GM18861 (cell line): Measurements from ENCODE around the gene GPR183.

Experiments used
- ATAC-seq: cut with Tn5 transposase; IDR thresholded peaks from one replicate; pipeline ENCODE4 v1.9.1; 2021; ENCODE audit not compliant: unreplicated experiment

The GPR183 gene

DNA sequence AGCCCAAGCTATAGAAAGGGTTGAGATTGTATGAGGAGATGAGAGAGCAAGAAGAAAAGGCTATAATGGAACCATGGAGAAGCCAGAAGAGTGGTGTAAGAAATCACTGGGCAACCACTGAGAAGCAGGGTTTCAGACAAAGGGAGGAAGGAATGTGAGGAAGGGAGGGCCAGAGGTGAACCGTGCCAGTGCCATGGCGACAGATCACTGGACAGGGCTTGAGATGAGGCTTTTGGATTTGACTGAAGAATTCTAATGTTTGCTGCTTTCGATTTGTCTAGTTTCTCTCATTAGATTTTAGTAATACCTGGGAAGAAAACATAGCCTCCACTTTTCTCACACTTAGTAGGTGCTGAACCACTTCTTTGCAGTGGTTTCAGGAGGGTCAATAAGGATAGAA is 6.3 kb upstream of the GPR183 start:
- no peak for ATAC-seq

DNA sequence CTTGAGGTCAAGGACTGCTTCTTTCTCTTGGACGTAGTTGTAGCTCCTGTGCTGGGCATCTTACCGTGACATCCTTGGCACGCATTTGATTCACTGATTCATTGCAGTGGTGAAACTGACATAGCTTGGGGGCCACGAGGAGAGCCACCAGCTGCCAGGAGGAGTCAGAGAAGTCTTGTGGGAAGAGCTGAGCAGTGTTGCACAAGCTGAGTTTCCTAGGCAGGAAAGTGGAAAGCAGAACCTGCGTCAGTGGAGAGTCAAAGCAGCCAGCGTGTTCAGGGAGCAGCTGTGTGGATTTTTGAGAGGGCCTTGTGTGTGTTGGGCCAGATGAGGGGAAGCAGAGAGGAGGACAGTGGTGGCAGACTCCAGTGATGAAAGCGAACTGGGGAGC is 5.3 kb upstream of the GPR183 start:
- ATAC-seq = no peak

- no peak for ATAC-seq
Measured at GRCh38 chr13:99311748-99312492, 4.7 kb upstream of the GPR183 start.

DNA sequence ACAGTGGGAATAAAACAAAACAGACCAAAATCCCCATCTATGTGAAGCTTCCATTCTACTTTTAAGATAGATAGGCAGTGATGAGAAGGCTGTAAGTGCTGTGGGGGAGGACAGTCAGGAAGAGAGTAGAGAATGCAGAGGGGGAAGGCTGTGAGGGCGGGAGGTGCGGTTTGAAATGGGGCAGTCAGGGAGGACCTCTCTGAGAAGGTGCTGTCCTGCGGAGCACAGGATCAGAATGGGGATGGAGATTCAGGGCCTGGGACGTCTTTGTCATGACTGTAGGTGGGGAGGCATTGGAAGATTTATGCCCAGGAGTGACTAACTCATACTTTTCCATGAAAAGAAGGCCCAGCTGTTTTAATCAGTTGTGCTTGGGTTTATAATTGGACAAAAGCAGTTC is 3.9 kb upstream of the GPR183 start:
- no peak for ATAC-seq

- ATAC-seq = peak; percentile 31
Measured at GRCh38 chr13:99310382-99311031, 3.3 kb upstream of the GPR183 start.

- ATAC-seq = no peak
Measured at GRCh38 chr13:99308471-99309087, 1.4 kb upstream of the GPR183 start.

DNA sequence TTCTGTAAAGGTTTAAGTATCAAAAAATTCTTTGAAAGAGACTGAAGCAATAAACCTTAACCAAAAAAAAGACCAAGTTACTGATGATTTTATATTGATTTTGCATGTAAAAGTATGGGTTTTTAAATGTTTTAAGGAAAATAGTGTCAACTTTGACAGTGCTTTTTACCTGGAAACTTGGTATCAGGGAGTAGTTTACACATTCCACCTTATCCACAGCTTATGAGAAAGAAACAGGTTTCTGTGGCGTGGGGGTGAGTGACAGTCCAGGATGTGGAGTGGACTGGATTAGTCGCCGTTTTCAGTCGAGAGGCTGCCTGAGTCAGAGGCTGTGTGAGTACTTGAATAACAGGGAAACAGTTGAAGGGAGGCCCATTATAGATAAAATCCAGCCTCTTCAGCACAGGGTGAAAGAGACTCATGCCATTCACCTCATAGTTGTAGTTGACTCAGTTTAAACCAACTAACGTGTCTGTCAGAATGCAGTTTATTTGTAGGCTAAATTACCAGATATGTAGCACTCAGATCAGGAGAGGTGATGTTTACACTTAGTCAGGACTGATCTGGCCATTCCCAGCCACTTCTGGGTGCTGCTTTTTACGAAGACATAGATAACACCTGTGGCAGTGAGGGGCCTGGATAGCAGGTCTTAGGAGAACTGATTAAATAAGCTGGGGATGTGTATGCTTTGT is 595 bp upstream of the GPR183 start:
- ATAC-seq = no peak

GRCh38 chr13:99305566-99305965 is 1.6 kb downstream of the GPR183 start:
- no peak for ATAC-seq

DNA sequence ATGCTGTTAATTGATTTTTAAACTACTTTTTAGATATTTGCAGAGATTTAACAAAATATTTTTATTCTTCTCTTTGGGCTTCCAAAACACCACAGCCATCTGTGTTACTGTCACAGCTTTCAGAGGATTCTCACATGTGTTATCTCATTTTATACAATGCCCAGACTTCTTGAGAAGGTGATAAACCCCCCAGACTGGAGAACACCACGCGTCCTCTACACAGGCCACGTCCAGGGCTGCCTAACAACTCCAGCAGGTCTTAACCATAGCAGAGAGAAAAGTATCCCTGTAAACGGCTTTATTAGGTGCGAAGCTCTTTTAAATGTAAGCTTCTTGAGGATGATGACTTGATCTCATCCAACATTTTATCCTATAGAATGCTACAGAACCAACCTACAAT is 2.0 kb downstream of the GPR183 start:
- ATAC-seq = no peak

GRCh38 chr13:99304541-99304940 is 2.7 kb downstream of the GPR183 start:
- no peak for ATAC-seq

DNA sequence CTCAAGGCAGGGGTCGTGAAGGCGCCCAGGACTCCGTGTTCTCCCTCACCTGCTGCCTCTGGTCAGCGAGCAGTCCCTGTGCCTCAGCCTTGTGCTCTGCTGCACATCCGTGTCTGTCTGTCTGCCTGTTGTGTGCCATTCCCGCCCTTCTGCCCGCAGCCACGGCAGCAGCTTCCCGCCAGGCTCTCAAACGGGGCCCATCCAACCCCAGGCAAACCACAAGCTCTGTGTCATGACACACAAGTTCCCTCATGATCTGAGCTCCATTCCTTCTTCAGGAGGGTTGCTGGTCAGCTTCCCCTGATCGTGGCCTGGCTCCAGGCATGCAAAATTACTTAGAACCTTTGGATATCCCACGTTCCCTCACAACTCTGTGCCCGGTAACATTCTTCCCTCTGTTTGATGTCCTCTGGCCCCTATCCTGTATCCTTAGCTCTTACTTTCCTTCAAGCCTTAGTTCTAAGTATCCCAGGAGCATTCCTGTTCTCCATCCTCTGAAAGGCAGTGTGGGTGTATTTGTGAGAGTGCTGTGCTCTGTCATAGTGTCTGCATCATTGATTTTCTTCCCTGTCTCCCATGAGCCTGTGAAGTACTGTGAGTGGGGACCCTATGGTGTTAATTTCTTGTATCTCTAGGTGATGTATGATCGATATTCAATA is 3.2 kb downstream of the GPR183 start:
- no peak for ATAC-seq

GRCh38 chr13:99302637-99303505 is 4.3 kb downstream of the GPR183 start:
- ATAC-seq = no peak

DNA sequence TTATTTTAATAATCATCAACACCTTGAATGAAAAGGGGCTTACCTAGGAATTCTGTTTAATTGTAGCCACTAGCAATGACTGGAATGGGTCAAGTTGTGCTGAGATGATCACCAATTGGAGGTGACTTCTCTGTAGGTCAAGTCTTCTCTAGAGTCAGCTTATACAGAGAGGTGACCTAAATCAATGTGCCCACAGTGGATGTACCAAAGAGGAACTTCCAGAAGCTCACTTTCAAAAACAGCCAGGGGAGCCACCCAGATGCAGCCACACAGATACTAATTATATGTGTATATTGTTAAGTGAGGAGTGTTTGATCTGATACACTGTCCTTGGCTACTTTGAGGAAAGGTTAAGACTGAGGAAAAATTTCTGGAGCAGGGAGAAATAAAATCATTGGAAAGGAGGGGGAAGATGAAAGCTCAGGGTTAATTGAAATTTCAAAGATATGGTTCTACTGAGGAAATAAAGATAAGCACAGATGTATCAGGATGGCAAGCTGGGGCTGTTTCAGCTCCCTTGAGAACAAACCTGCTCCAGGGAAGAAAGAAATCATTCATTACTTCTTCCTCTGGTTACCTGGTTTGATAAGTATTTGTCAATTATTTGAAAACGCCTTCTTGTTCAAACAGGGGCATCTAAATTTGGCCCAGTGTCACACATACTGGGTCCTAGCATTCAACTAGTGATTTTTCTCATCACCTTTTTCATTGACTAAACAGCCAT is 5.1 kb downstream of the GPR183 start:
- no peak for ATAC-seq

DNA sequence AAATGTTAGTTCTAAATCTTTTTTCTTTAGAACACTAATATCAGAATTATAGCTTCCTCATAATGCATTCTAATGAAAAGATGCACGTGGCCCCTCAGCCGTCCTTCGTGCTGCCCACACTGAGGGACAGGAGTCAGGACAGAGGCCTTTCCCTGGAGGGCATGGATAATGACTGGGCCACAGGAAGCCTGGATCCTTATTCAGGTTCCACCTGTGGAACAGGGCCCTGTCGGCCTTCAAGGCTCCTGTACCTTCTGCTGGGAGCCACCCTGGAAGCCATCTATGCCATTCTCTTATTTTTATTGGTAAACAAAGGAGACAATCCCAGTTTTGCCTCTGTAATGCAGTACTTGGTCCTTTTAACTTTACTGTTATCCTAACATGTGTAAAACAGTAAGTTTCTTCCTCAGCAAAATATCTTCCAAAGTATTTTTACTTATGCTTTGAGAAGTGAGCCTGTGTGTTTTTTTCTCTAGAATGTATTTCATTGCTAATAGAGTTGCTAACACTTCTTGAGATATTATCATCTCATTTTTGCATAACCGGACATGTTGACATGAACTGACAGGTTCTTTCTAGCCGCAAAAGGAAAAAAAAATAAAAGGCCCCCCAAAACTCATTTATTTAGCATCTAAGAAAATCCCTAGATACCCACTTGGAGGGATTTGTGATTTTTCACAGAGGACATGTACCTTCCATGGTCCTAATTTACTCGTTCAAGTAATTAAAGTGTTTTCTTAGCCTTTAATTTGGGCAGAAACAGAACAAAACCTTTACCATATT is 6.0 kb downstream of the GPR183 start:
- ATAC-seq = no peak

GRCh38 chr13:99299920-99300341 is 7.3 kb downstream of the GPR183 start:
- ATAC-seq = no peak

GRCh38 chr13:99299256-99299919 is 7.8 kb downstream of the GPR183 start:
- ATAC-seq = no peak

- ATAC-seq = no peak
Measured at GRCh38 chr13:99298056-99298455, 9.1 kb downstream of the GPR183 start.

- ATAC-seq = no peak
Measured at GRCh38 chr13:99297331-99297730, 9.9 kb downstream of the GPR183 start.
